ENCODE measurements around the gene KCTD10. TPM values are rescaled to one million over a fixed set of nuclear protein-coding genes. Genes with fewer than 3 reads are reported as not detected.

Gene KCTD10
- total RNA-seq, 4 donors from 2014 or later: 67.2 to 126 (median 79.5) TPM

GRCh38 chr12:109501299-109501698, 24.2 kb upstream of the KCTD10 start:
- Histone ChIP-seq H3K27ac (no peak overlapping the region), H3K4me1 (no peaks in the 10 kb centered on the region), H3K4me3 (no peak overlapping the region), H3K27me3 (no peaks in the 10 kb centered on the region), H3K36me3 (peaks cover 0 to 87% (median 40%) of the 10 kb centered on the region in 4 donors), H3K9me3 (no peaks in the 10 kb centered on the region)
- intact Hi-C loops (cut with DNase I; ENCODE audit: low total_unique reads): no loop called here
- no peak for TF ChIP-seq CTCF (IDR thresholded peaks at IDR 0.05)
- no peak for TF ChIP-seq EP300 (IDR thresholded peaks at IDR 0.05; ENCODE audit: low read depth)
- no peak for TF ChIP-seq POLR2A (IDR thresholded peaks at IDR 0.05)
- no peak for TF ChIP-seq POLR2AphosphoS5 (IDR thresholded peaks at IDR 0.05)
- DNase-seq: no peak
- in situ Hi-C loops (cut with MboI; ENCODE audit: low pct_ligation_motif_present in 1 of 4, low pct_unique_long_range_greater_than_20kb in 1 of 4, low sequenced_read_pairs in 3 of 4): no loop called here
- WGBS, 2 donors (ENCODE audit: low coverage in 1 of 2): 95 to 100% methylated on average over 1 to 6 of the region's 6 CpGs

GRCh38 chr12:109500406-109501185, 23.5 kb upstream of the KCTD10 start:
- DNase-seq: no peak
- no peaks in the 10 kb centered on the region for H3K4me1 ChIP-seq
- peaks cover 0 to 84% (median 39%) of the 10 kb centered on the region in 4 donors for H3K36me3 ChIP-seq
- in situ Hi-C loops (cut with MboI; ENCODE audit: low pct_ligation_motif_present in 1 of 4, low pct_unique_long_range_greater_than_20kb in 1 of 4, low sequenced_read_pairs in 3 of 4): no loop called here
- 92% methylated on average over 9 of the region's 9 CpGs; no CpG with 5 or more reads in 1 of the 2 donors for WGBS, 2 donors (ENCODE audit: low coverage in 1 of 2)
- no peak overlapping the region for H3K4me3 ChIP-seq
- no peak overlapping the region for H3K27ac ChIP-seq
- intact Hi-C loops (cut with DNase I; ENCODE audit: low total_unique reads): no loop called here
- H3K27me3 ChIP-seq: no peaks in the 10 kb centered on the region
- TF ChIP-seq CTCF (IDR thresholded peaks at IDR 0.05): no peak
- no peak for TF ChIP-seq EP300 (IDR thresholded peaks at IDR 0.05; ENCODE audit: low read depth)
- TF ChIP-seq POLR2AphosphoS5 (IDR thresholded peaks at IDR 0.05): no peak
- no peak for TF ChIP-seq POLR2A (IDR thresholded peaks at IDR 0.05)
- no peaks in the 10 kb centered on the region for H3K9me3 ChIP-seq

- no peaks in the 10 kb centered on the region for H3K27me3 ChIP-seq
- no peaks in the 10 kb centered on the region for H3K9me3 ChIP-seq
- no peak overlapping the region for H3K4me3 ChIP-seq
- no peak overlapping the region for H3K27ac ChIP-seq
- in situ Hi-C loops (cut with MboI; ENCODE audit: low pct_ligation_motif_present in 1 of 4, low pct_unique_long_range_greater_than_20kb in 1 of 4, low sequenced_read_pairs in 3 of 4) (no loop called here), intact Hi-C loops (cut with DNase I; ENCODE audit: low total_unique reads) (no loop called here)
- TF ChIP-seq POLR2A (IDR thresholded peaks at IDR 0.05) (no peak), EP300 (IDR thresholded peaks at IDR 0.05; ENCODE audit: low read depth) (no peak), CTCF (IDR thresholded peaks at IDR 0.05) (no peak), POLR2AphosphoS5 (IDR thresholded peaks at IDR 0.05) (no peak)
- no peaks in the 10 kb centered on the region for H3K4me1 ChIP-seq
- DNase-seq: no peak
- peaks cover 0 to 74% (median 35%) of the 10 kb centered on the region in 4 donors for H3K36me3 ChIP-seq
- WGBS, 2 donors (ENCODE audit: low coverage in 1 of 2): 81 to 84% methylated on average over 4 to 7 of the region's 7 CpGs
These were observed 20.6 kb upstream of the KCTD10 start for GRCh38 chr12:109497675-109498074.

GRCh38 chr12:109496306-109496705, 19.2 kb upstream of the KCTD10 start:
- Histone ChIP-seq H3K27me3 (no peaks in the 10 kb centered on the region), H3K4me3 (no peak overlapping the region), H3K36me3 (peaks cover 0 to 67% (median 34%) of the 10 kb centered on the region in 4 donors), H3K9me3 (no peaks in the 10 kb centered on the region), H3K4me1 (no peaks in the 10 kb centered on the region), H3K27ac (no peak overlapping the region)
- TF ChIP-seq POLR2AphosphoS5 (IDR thresholded peaks at IDR 0.05) (no peak), POLR2A (IDR thresholded peaks at IDR 0.05) (no peak), EP300 (IDR thresholded peaks at IDR 0.05; ENCODE audit: low read depth) (no peak), CTCF (IDR thresholded peaks at IDR 0.05) (no peak)
- in situ Hi-C loops (cut with MboI; ENCODE audit: low pct_ligation_motif_present in 1 of 4, low pct_unique_long_range_greater_than_20kb in 1 of 4, low sequenced_read_pairs in 3 of 4): no loop called here
- intact Hi-C loops (cut with DNase I; ENCODE audit: low total_unique reads): no loop called here
- no peak for DNase-seq

All from transverse colon (tissue), 4 donors.